Measurements from ENCODE around the gene CACNG4.

CACNG4 gene

DNA sequence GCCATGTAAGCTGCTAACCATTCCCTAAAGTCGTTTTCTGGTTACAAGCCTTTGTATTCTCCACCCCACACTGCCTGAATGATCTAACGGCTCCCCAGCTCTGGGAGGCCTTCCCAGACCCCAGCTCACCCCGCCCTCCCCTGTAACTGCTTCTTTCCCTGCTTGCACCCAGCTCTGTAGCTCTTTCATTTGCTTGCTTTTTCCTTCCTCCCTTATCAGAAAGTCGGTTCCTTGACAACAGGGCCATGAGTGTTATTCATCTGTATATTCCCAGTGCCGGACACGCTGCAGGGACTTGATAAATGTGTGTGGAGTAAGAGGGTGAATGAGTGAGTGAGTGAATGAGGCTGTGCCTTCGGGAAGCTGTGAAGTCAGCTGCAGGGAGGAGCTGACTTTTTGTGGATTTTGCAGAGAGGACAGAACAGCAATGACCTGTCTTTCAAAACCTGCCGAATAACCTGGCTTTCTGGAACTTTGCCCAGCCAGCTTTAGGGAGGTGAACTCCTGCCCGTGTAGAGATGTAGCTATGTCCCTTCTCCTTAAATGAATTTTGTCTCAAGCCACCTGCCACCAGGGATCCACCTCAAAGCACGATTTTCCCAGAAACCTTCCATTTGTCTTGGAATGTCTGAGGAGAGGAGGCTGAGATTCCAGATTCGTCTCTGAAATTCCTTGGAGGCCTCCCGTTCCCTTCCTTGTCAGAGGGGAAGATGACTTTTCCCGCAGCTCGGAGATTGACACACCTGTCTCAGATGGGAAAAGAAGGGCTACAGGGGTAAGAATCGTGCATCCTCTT lies 20.0 kb upstream of the CACNG4 start:
- peak; percentile 66 for DNase-seq (ENCODE audit: low read depth, low spot score)

DNA sequence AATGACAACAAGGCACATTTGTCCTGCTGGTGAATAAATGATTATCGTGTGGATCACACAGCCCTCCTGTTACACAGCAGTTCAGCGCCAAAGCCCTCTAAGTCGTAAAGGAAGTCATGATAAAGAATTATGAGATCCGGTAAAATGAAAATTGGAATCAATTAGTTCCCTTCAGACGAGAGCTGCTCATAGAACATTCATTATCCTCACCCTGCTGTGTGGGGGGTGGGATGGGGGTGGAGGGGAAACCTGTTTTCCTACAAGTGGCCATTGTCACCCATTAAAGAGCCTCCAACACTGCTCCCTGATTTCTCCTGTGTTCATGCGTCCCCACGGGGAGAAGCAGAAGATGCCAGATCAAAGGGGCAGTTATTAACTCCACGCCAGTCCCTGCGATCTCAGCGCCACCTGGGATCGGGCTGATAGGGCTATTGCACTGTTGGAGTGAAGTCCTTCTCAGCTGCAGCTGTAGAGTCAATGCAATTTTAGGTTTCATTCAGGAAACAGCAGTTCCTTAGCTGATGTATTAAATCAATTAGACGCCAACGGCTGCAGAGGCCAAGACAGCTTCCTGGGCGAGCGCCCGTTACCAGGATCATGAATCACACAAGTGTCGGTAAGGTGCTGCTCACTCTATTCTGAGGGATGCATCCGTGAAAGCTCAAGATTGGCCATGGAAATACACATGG lies 19.2 kb upstream of the CACNG4 start:
- DNase-seq (ENCODE audit: low read depth, low spot score): peak; percentile 80

DNA sequence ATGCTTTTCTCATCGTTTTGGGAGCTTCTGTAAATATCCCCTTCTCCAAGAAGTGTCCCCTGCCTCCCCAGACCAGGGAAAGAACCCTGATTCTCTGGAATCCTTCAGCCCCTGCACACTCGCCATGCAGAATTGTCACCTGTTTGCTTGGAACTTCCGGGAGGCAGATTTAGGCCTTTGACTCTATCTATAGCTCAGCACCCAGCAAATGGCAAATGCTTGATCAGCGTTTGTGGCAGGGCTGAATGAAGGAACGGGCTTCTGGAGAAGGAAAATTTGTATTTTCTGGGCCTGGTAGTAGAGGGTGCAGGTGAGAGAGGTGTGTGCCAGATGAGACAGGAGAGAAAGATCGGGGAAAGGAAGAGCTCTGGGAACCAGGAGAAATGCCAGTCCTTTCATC lies 18.3 kb upstream of the CACNG4 start:
- no peak for DNase-seq (ENCODE audit: low read depth, low spot score)

DNA sequence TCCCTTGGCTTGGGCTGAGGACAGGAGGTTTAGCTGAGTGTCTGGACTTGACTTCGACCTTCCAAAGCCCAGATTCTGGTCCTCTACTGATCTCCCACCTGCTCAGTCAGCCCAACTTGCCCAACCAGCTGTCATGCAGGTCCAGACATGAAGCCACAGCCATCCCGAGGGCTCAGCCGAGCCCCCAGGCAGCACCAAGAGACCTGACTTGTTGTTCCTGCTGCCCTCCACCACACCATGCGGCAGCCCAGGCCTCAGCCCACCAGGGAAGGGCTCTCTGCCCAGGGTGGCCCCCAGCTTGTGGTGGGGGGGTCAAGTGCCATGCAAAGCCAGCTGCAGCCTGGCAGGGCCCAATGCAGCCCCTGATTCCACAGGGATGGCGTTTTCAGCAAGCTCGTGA lies 17.2 kb upstream of the CACNG4 start:
- DNase-seq (ENCODE audit: low read depth, low spot score): no peak

DNA sequence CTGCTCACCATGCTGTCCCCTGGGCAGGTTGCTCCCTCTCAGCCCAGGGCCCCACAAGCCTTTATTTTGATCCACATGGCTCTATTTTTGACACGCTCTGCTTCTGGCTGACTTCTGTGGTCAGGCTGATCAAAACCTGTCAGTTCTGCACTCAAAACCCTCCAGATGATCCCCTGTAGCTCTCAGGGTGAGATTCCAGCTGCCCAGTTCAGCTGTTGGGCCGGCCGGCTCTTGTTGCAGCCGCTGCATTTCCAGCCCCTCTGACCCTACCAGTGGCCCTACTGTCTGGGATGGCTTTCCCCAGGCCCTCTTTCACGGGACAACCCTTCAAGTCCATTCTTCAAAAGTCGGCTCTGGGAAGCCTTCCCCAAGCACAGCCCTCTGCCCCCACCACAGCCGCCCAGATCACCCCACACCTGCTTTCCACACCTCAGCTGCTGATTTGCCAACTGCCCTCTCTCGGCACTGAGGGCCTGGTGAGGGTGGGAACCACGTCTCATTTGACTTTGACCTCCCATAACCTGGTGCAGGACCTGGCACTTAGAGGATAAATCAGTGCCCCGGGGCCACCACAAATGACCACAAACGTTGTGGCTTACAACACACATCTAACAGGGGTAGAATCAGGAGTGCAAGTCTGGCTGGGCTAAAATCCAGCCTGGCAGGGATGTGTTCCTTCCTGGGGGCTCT lies 16.3 kb upstream of the CACNG4 start:
- DNase-seq (ENCODE audit: low read depth, low spot score): no peak

DNA sequence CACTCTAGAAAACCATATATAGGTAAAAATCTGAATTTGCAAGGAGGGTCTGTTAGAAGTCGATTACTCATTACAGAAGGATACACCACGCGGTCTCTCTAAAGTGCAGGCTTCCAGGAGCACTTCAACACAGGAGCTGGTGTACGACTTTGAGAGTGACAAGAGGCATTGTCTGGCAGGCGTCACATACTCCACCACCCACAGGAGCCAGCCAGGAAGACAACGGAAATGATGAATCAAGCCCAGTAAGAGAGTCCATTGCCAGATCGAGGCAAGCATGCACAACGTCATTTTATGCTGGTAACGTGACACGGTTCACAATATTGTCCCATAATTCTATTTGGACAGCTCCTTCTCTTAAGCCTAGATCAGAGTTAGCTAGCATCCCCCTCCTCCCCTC lies 15.0 kb upstream of the CACNG4 start:
- DNase-seq (ENCODE audit: low read depth, low spot score): peak; percentile 60

DNA sequence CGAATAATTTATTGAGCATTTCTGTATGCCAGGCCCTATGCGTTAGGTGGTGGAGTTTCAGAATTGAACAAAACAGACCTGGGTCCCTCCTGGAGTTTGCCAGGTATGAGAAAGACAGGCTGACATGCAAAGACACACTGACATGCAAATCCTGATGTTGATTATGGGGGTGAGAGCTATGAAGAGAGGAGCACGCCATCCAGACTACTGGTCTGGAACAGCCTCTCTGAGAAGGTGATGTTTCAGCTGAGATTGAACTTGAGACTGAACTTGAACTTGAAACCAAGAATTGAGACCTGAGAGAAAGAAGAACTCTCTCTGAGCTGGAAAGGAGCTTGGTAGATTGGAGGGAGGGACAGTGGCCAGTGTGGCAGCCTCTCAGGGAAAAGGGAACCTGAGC lies 14.2 kb upstream of the CACNG4 start:
- DNase-seq (ENCODE audit: low read depth, low spot score): no peak

DNA sequence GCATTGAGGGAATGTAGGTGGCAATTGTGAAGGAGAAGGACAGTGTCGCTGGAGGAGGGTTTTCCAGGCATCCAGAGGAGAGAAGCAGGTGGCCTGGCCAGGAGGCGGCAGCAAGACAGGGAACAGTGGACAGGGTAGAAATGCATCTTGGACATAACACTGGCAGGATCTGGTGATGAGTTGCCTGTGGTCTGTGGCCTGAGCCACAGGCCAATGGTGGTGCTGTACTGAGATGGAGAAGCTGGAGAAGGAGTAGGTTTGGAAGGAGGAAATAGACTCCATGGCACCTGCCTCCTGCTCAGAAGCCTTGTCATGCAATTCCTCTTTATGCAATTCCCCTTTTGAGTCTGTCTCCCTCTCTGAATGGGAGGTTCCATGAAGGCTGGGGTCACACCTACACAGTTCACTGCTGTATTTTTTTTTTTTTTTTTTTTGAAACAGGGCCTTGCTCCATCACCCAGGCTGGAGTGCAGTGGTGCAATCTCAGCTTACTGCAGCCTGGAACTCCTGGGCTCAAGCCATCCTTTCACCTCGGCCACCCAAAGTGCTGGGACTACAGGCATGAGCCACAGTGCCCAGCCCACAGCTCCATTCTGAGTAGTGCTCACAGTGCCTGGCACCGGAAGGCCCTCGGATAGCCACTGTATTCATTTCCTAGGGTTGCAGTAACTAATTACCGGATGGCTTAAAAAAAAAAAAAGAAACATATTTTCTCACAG lies 13.5 kb upstream of the CACNG4 start:
- DNase-seq (ENCODE audit: low read depth, low spot score): no peak

DNA sequence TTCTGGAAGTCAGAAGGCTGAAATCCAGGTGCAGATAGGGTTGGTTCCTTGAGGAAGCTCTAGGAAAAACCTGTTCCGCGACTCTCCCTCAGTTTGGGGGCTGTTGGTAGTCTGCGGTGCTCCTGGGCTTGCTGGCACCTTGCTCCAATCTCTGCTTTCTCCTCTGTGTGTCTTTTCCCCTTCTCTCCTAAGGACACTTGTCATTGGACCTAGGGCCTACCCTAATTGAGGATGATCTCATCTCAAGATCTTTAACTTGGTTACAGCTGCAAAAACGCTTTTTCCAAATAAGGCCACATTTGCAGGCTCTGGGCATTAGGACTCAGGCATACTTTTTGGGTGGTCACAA lies 12.9 kb upstream of the CACNG4 start:
- DNase-seq (ENCODE audit: low read depth, low spot score): no peak

DNA sequence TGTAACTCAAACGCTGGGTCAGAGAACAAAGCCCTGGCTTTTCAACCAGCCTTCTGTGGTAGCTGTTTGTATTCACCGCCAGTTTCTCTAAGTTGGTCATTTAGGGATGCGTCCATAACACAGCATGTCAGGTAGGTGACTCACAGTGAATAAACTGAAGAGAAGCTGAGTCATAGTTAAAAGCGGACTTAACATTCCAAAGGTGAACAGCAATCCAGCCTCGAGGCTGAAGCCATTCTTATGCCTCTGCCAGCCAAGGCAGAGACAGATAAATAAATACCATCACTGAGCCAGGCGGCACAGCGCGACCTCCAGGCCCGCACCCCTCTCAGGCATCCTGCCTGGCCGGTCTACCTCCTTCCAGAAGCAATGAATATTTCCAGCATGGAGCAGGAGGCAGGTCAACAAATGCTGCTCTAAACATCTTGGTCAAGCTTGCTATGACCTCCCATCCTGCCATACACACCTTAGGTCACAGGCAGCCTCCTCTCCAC lies 12.4 kb upstream of the CACNG4 start:
- DNase-seq (ENCODE audit: low read depth, low spot score): peak; percentile 95

DNA sequence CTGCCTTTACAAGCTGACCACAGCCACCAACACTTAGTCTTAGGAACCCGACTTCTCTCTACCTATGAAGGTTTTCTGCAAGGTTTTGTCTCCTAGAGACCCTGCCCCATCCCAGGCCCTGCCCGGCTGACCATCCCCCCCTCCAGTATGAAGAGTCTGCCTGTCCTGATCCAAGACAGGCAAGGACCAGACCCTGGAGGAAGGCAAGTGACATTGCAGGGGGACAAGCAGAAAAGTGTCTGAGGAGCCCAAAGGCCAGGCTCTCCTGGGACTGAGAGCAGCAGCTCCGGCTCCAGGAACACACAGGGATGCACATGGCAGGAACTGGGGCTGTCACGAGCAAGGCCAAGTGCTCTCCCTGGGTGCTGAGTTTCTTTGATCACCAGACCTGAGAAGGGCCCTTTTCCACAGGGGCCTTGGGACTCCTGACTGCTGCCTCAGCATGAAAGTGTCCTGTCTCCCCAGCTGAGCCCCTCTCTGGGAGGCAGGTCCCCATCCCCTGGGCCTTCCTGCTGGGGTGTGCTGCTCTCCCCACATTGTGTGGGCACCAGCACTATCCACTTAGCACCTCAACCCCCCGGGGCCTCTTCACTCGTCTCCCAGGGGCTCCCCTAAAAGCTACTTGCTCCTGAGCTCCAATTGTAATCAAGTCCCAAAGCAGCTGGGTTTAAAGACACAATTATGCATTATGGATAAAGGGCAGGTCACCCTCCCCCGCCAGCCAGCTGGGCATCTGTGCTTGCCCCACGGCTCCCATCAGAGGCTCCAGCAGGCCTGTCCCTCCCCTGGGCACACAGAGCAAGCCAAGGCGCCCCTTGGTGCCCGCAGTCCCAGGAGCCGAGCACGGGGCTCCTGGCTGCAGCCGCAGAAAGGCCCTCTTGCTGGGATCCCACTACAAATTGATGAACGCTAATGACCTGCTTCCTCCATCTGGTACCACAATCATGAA lies 11.6 kb upstream of the CACNG4 start:
- no peak for DNase-seq (ENCODE audit: low read depth, low spot score)

DNA sequence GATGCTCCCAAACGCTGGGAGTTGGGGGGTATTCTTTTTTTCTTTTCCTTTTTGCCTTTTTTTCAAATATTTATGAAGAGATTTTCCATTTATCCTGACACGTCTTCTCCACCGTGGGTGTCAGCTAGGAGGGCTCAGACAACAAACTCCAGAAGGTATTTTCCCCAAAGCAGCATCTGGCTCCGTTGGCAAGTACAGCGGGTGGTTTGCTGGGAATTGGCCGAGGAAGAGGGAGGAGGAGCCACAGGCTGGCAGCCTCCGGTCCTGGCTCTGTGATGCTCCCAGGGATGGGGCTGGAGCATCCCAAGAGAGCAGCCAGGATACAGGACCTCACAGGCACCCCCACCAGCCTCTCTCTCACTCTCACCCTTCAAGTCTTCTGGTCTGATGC lies 10.9 kb upstream of the CACNG4 start:
- peak; percentile 38 for DNase-seq (ENCODE audit: low read depth, low spot score)

DNA sequence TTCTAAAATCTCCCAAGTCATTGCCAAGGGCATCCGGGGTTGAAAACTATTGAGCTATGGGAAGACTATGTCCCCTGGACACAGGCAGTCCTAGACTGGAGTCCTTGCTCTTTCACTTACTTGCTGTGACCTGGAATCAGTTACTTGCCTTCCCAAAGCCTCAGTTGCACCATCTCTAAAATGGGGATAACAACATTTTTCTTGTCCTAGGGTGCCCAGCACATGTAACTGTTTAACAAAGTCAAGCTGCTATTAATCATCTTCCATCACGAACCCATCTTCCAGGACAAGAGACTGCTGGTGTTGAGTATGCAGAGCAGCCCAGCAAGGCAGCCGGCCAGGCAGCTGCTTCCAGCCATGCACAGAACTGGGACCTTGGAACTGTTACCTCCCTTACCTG lies 9.9 kb upstream of the CACNG4 start:
- DNase-seq (ENCODE audit: low read depth, low spot score): no peak

DNA sequence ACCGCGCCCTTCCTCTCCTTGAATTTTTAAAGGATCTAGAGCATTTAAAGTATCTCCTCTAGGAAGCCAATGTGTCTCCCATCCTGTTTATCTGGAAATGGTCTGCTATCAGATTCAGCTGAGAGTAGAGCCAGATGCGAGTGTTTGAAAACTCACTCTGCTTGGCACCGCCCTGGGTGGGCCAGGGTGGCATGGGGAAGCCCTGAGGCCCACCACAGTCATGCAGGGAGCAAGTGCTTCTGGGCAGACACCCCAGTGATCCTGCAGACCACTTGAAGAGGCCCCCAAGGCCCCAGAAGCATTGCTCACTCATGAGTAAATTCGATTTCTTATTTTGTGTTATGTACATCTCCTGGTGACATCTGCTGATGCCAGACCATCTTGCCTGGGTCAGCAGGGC lies 8.7 kb upstream of the CACNG4 start:
- no peak for DNase-seq (ENCODE audit: low read depth, low spot score)

DNA sequence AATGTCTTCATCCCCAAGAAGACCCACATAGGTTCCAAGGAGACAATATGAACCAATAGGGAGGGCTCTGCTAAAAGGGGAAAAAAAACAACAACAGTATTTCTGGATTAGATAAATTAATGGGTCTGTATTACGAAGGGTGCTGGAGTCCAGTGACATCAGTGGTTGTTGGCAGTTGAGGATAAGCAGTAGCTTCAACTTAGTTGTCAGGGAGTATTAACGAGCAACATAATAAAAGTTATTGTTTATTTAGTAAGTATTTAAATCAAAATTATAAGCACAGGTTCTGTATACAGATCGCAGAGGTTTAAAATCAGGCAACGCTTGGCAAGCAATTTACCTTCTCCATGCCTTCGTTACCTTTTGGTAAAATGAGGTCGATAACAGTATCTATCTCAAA lies 7.6 kb upstream of the CACNG4 start:
- DNase-seq (ENCODE audit: low read depth, low spot score): no peak

DNA sequence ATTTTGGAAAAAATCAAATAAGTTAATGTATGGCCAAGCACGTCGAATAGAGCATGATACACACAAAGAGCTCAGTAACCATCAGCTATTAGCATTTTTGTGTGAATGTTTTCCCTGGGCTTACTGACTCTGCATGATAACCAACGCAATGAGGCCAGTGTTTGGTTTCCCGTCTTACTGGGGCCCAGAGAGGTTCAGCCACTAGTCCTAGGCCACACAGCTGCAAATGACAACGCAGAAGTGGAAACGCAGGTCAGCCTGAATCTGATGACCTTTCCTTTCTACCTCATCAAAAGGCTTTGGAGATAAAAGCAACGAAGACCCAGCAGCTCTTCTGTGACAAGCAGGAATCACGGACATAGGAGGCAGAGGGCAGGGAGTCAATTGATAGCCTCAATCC lies 7.2 kb upstream of the CACNG4 start:
- DNase-seq (ENCODE audit: low read depth, low spot score): no peak

DNA sequence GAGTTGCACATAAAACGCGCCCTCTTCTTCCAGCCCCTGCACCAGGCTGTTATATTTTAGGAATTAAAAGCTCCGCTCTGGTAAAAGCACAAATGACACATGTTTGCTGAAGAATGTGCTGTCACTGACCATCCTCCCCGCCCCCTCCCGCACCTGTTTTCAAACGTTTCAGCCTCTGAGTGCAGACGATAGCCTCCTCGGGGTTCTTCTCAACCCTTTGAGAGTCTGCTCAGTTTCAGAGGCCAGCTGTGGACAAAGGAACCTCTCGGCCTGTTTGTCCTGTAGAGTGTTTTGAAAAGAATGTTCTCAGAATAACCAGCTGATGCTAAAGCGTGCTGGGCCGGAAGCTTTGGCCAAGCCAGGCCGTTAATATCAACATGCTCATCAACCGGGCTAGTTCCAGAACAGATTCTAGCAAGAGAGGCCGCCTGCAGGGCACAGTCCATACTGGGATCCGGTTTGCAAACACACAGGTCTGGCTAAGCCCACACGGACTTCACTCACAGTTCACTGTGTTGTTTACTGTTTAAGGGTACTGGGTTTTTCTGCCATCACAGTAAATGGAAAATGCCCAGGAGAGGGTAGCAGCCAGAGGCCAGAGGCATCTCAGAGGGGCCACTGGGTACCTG lies 6.4 kb upstream of the CACNG4 start:
- DNase-seq (ENCODE audit: low read depth, low spot score): peak; percentile 34

DNA sequence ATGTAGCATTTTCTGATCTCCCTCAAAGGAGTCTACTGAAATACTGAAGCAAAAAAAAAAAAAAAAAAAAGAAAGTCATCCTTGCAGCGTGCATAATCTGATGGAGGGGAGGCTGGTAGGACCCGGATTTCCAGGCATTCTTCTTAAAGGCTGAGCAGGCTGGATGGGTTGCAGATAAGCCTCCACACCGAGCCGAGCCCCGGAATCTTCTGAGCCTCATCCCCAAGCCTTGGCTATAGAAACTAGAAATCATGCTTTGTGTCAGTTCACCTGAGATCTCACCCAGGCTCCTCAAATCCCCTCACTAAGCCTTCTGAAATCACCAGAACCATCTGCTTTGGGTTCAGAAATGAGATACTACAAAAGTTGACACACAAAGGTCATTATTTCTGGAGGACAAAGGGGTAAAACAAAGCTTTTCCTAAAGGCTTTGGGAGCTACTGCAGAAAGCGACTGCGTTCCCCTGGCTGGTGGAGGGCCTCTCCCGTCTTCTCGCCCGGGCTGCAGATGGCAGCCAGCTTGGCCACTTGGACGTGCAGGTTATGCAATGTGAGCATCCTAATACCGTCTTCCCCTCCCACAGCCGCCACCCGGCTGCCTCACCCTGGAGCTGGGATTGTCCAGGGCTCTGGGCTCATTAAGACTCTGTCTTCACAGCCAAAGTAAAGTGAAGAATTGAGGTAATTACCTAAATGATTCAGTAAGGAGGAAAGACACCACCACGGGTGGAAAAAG lies 4.7 kb upstream of the CACNG4 start:
- no peak for DNase-seq (ENCODE audit: low read depth, low spot score)

DNA sequence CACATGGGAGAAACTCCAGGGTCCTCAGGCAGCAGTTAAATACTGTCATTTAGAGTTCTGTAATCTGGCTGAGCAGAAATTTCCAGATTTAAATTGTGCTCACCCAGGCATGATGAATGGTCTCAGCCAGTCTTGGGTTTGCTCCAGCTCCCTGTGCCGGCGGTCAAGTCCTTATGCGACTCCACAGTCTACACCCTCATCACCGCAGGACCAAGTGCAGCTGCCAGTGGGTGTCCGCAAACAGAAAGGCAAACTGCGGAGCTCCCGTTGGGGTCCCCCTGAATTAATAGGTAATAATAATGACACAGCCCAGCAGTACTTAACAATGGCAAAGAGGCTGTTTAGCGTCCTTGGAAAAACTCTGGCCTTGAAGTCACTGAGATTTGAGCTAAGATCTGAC lies 3.9 kb upstream of the CACNG4 start:
- peak; percentile 73 for DNase-seq (ENCODE audit: low read depth, low spot score)

DNA sequence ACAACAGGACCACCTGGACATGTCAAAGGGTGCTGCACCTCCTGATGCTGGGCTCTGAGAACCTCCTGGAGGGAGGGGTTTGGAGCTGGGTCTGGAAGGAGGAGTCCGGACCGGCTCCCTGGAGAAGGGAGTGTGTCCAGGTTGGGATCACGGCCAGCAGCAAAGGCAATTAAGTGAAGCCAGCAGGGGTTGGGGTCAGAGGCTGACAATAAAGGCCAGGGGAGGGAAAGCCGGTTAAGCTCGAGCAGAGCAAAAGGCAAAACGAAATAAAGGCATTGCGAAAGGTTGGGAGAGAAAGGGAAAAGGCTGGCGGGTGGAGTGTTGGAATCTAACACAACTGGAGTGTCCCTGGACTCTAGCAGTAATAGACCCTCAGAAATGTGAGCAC lies 992 bp upstream of the CACNG4 start:
- DNase-seq (ENCODE audit: low read depth, low spot score): no peak
